GF-D8 (cell line): Measurements from ENCODE around the gene ASCC1.
"Not testable (repeated sequence)": the region's sequence is repeated elsewhere in the genome, so short reads cannot be mapped to it uniquely, and the experiment has no call there.

Experiments used
- DNase-seq: peaks from one replicate; lab custom pipeline; 2025; lab: John Stamatoyannopoulos, UW

The ASCC1 gene, protein sequence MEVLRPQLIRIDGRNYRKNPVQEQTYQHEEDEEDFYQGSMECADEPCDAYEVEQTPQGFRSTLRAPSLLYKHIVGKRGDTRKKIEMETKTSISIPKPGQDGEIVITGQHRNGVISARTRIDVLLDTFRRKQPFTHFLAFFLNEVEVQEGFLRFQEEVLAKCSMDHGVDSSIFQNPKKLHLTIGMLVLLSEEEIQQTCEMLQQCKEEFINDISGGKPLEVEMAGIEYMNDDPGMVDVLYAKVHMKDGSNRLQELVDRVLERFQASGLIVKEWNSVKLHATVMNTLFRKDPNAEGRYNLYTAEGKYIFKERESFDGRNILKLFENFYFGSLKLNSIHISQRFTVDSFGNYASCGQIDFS

DNA sequence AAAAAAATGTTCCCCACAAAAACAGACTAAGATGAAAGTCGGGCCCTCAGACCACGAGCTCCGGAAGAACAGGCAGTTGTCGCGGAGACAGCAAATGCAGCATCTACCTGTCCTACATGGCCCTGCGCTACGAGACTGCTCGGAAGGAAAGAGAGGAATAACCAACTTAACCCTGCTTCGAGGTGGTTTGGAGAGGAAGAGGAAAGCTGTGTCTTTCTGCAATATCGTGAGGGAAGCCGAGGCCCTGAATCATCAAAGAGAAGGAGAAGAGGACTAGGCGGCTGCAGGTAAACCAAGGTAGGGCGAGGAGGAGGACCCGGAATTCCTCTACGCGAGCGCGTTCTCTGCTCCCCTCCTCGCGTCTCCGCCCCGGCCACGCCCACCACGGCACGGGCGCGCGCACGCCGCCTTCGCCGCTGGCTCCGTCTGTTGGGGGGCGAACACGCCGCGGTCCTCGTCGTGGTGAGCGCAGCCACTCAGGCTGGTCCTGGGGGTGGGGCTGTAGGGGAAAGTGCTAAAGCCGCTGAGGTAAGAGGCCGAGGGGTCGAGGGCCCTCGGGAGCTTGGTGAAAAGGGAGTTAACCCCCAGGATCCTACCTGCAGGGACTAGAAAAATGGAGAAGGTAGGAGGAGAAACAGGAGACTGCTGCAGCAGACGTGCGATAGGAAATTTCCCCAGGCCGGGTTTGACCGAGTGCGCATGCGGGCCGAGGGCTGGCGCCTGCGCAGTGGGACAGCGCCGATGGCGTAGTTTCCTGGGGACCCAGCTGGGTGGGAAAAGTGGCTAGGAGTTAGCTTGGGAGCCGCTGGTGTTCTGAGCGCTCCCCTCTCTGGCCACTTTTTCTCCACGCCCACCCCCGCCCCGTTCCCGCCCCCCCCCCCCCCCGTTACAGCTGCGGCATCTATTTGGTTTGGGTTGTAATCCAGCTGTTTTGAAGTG lies at the start of gene ASCC1, which contains the start of gene ANAPC16:
Gene ASCC1, minus strand, starts transcription at position 666 of the 939 bp plus-strand sequence. CDS start 2,978 bp downstream, outside the sequence.
Gene ANAPC16, plus strand, starts transcription at position 402 of the 939 bp plus-strand sequence. CDS start 7,903 bp downstream, outside the sequence.
- peak; percentile 78 for DNase-seq

DNA sequence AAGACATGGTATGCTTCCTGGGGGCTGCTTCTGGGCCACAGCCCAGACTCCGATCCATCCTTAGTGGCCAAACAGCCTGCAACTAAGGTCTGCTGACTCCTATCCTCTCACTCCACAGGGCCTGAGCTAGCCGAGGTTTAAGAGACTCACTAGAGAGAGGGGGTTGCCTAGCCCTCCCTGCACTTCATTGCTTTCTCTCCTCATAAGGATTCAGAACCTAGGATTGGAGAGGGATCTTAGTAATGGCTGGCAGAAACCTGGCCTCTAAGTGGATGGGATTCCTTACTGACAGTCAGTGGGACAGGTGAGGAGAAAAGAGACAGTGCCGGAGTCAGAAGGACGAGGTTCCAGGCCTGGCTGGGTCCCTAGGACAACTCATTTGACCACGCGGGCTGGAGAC lies 49.4 kb upstream of the ASCC1 start:
- no peak for DNase-seq

DNA sequence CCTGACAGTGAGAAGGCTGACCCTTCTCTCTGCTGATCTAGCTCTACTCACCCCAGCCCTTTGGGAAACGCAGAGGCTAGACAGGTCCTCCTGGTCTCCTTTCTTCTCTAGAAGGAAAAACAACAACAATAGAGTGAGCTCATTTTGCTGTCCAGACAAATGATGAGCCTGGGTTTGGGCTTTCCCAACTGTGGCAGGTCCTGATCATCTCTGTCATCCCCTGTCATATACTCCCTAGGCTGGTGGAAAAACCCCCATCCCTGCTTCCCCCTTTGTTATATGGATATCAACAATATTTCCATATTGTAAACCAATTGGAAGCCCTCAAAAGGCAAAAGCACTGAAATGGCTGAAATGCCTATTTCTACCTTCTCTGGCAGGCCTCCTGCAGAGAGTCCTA lies 48.5 kb upstream of the ASCC1 start:
- no peak for DNase-seq

DNA sequence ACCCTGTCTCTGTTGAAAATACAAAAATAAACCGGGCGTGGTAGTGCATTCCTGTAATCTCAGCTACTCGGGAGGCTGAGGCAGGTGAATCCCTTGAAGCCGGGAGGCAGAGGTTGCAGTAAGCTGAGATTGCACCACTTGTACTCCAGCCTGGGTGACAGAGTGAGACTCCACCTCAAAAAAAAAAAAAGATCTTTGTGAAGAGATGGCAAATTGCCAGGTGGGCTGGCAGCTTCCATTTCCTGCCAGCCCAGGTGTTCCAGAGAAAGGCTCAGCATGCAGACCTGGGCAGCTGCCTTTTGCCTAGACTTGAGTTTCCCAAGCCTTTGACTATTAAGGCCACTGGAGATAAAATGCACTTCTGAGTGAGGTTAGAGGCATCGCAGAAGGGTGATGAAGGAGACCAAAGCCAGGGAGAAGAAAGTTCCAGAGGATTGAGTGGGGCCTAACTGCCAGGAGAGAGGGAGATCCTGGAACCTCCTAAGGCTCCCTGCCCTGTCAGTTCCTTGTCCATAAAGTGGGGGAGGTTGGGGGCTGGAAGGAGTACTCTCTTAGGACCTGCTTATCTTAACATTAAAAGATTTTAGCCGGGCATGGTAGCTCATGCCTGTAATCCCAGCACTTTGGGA lies 47.7 kb upstream of the ASCC1 start:
- DNase-seq = no peak

DNA sequence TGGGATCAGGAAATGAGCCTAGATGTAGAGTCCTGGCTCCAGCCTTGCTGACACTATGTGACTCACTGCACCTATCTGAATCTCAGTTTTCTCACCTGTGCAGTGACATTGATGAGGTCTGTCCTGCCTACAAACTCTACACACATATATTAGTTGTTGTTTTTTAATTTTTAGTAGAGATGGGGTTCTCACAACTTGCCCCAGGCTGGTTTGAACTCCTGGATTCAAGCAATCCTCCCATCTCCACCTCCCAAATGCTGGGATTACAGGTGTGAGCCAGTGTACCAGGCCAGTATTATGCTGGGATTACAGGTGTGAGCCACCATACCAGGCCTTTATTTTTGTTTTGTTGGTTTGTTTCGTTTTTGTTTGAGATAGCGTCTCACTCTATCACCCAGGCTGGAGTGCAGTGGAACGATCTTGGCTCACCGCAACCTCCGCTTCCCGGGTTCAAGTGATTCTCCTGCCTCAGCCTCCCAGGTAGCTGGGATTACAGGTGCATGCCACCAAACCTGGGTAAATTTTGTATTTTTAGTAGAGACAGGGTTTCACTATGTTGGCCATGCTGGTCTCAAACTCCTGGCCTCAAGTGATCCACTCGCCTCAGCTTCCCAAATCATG lies 45.8 kb upstream of the ASCC1 start:
- DNase-seq = no peak

DNA sequence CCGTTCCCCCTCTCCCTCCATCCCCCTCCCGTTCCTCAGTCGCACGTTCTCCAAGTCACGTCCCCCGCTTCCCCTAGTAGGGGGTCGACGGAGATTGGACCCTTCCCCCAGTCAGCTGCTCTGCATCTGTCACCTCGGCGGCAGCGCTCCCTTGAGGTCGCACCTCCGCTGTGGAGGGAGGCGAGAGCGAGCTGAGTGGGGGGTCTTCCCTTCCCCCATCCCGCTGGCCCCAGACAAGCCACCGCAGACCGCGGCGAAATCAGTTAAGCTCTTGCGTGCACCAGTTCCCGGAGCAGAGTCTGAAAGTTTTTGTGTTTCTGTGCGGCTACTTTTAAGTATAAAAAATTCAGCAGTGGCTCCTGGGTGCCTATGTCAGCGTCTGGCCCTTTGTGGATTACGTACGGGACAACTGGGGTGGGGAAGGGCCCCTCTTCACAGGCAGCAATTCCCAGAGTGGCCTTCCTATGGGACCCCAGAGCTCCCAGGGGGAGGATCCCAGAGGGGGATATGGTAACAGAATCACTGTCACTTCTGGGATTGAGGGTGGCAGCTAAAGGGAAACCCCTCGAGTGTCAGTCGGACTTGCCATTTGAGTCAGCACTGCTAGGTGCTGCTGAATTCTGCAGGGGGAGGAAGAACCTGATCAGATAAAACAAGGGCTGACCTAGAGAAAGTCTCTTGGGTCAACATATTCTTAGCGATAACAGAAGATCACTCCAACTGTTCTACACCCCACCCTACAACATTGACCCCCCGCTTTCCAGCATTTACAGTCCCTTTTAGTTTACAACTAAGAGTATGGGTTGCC lies 45.1 kb upstream of the ASCC1 start:
- DNase-seq = no peak

DNA sequence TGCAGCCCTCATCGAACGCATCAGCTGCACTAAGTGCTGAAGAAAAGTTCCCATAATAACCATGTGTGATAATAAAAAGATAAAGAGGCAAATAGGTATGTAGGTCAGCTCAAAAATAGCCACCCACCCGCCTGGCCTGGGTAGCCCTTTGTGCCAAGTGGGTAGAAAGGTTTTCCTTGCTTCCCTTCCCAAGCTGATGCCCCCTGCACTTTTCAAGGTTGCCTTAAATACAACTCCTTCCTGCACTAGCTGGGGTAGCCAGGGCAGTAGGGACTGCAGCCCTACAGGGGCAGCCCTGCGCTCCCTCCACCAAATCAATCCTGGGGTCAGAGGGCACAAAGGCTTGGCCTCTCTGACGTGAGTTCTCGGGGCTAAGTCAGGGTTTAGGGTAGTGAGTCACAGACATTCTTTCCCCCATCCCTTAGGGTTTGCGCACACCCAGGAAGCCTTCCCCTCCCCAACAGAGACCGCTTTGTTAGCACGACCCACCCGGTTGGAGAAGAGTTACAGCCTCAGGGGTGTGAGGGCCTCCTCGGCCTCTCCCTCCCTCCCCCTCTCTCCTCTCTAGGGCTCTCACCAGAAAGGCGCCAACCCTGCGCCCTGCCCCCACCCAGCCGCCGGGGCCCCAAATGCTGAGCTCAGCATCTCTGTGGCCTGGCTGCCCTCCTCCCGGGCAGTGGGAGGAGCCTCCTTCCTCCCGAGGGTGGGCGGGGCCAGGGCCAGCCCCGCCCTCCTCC lies 44.3 kb upstream of the ASCC1 start:
- DNase-seq = no peak

DNA sequence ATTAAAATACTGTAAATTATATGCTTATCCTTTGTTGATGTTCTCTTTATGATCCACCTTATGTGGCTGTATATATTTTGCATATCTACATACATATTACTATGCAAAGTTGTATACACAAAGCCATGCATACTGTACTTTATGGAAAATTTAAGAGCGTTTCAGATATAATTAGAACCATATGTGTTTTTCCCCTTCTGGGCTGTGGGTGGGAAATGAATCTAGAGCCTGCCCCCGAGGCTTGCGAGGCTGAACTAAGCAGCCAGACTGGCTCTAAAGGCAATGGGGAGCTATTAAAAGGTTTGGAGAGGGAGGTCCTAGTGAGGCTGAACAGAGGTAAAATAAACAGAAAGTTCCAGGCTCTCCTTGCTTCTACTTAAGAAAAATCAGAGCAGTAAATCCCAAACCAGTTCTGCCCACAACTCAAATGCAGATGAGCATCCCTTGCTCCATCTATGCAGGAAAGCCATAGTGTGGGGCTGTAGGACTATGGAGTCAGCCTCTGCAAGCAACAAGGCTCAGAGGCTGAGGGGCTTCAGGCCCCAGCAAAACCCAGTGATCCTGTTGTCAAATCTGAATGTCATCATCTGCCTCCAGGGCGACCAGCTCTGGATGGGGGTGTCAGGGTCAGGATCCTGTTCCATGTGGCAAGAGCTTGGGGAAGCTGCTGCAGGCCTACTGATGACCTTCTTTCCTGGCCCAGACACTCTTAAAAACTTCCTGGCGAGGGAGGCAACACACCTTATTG lies 43.6 kb upstream of the ASCC1 start:
- DNase-seq = no peak

DNA sequence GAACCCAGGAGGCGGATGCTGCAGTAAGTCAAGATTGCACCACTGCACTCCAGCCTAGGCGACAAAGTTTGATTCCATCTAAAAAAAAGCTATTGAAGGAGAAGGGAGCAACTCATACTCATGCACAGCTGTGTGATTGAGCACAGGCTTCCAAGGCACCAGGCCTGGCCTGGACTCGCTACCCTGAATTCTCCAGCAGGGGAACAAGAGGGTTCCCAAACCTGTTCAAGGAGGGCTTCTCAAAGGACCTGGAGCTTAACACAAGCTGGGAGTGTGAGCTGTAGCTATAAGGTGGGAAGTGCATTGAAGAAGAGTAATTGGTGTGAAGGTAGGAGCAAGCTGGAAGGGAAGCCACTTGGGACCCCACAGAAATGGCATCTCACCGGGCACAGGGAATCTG lies 42.5 kb upstream of the ASCC1 start:
- DNase-seq = no peak

DNA sequence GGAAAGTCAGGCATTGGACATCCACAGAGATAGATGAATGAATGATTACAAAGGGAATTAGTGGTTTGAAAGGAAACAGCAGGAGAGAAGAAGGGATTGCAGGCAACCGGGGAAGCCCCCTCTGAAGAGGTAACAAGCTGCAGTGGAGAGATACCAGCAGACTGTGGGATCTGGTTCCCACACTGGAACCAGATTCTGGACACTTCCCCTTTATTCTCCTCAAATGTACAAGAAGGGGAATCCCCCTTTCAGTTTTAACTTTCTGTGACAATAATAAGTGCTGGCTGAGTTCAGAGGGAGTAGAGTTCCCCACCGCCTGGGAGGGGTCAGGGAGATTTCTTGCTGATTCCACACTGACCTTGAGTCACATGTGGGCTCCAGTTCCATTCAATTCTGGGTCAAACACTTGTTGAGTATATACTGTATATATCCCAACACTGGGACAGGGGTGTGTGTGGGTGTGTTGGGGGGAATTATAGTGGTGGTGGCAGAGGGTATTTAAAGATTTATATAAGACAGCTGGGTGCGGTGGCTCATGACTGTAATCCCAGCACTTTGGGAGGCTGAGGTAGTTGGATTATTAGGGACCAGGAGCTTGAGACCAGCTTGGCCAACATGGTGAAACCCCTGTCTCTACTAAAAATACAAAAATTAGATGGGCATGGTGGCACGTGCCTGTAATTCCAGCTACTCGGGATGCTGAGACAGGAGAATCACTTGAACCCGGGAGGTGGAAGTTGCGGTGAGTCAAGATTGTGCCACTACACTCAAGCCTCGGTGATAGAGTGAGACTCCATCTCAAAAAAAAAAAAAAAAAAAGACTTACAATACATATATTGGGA lies 41.2 kb upstream of the ASCC1 start:
- peak; percentile 55 for DNase-seq

DNA sequence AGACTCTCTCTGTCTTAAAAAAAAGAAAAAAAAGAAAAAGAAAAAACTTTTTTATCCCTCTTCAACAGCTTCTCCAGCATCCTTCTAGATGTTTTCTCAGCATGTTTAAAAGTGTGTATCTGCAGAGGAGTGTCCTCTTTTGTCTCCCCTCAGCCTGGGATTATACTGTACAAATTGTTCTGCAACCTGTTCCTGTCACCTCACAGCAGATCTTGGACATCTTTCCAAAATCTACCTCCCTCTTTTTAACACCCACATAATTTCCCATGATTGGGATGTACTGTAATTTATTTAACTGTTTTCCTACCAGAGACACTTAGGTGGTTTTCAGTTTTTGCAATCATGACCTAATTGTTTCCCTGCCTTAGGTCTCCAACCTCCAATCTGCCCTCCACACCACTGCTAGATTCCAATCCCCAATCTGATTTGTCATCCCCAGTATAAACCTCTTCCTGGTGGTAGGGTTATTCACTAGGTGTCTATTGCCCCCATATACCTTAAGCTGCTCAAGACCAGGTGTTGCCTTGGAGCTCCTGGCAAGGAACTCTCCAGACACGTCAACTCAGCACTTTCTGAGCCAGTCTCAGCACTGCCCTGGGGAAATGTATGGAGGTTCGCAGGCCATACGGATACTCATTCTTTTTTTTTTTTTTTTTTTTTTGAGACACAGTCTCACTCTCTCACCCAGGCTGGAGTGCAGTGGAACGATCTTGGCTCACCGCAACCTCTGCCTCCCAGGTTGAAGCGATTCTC lies 40.1 kb upstream of the ASCC1 start:
- no peak for DNase-seq

DNA sequence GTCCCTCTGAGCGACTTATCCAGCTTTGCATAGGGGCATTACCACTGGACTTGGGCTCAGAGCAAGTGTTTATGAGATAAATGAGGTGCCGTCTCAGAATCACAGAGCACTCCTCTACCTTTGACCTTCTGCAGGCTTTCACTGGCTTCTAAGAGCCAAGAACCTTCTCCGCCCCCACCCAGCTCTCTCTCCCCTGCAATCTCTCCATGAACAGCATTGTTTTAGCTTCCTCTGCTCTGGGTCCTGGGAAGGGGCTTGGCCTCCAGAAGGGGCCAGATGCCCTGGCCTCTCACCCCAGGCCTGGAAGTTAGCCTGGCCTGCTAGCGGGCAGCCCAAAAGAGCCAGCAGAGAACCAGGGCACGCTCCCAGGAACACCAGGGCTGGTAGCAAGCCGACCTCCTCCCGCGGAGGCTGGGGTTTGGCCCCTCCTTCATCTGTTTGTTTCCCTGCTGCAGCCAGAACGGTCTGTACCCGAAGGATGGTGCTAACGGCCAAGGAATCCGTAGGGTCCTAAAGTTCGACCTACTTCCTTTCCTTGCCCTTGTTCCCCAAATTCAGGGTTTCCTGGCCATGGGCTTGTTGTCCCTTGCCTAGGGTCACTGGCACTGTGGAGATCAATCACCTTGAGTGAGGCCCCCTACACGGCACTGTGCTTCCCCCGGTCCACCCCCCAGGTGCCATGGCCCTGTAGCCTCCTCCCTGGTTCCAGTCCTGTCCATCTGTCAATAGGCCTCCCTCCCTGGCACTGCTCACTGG lies 38.9 kb upstream of the ASCC1 start:
- DNase-seq = peak; percentile 49

DNA sequence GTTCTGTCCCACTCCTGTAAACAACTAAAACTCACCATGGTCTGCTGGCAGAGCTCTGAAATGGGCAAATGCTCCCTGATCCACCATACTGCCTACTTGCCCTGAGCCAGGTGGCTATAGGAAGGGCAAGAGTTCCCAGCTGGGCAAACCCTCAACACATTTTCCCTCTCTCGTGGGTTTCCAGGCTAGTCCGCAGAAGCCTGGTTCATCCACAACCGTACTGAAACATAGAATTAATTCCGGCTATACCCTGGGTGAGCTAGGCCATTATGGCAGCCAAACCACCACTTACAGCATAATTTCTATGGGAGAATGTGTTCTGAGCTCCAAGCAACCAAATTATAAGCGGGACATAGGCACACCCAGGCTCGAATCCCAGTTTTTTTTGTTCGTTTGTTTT lies 37.5 kb upstream of the ASCC1 start:
- DNase-seq = no peak

DNA sequence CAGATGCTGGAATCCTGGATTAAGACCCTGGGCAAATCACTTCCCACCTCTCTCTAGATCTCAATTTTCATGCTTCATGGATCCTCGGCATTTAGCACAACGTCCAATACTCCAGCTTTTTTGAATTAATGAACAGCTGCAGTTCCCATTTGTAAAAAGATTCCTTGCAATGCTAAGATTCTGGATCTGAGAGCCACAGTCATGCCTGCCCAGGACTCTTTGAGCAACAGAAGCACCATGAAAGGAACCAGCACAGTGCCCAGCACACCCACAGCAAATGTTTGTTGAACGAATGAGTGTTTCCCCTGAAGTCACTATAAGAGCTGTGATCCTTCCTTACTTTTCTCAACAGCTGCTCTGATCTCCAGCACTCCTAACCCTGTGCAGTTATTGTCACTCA lies 36.9 kb upstream of the ASCC1 start:
- no peak for DNase-seq

DNA sequence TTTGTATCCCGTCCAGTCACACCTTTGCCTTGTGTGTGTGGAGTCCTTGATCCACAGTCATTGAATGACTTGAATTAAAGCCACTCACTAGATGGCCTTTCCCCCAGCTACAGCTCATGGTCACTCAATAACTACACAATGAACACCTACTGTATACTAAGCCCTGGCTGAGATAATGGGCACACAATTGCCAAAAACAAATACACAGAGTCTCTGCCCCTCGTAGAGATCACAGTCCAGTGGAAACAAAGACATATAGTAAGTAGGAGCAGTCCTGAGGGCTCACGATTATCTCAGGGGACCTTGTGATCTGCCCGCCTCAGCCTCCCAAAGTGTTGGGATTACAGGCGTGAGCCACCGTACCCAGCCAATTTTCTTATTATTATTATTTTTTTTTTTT lies 35.6 kb upstream of the ASCC1 start:
- no peak for DNase-seq

DNA sequence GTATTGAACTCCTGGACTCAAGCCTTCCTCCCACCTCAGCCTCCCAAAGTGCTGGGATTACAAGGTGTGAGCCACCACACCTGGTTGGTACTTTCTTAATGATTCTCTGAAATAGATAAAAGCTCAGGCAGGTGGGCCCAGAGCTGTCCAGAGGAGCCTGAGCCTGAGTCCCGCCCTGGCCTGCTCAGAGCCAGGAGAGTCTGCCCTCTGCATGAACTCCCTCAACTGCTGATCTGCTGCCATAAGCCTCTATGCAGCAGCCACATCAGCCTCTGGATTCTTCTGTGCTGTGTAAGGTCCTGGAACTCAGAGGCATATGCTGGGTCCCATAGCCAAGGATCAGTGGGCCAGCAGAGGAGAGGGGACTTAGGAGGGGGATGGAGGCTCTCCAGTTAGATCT lies 34.6 kb upstream of the ASCC1 start:
- DNase-seq = no peak

DNA sequence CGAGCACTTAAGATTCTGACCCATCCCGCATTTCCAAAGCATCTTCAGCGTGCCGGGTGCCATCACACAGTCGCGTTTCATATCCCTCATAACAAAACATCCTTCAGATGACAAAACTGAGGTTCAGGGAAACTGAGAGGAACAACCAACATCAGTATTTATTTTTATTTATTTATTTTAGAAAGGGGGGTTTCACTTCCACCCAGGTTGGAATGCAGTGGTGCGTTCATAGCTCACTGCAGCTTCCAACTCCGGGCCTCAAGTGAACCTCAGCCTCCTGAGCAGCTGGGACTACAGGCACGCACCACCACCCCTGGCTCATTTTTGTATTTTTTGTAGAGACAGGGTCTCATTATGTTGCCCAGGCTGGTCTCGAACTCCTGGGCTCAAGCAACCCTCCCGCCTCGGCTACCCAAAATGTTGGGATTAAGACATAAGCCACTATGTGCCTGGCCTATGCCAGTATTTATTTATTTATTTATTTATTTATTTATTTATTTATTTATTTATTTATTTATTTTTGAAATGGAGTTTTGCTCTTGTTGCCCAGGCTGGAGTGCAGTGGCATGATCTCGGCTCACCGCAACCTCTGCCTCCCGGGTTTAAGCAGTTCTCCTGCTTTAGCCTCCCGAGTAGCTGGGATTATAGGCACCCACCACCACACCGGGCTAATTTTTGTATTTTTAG lies 33.2 kb upstream of the ASCC1 start:
- not testable (repeated sequence) for DNase-seq
